Fibroblast of lung (primary cell): ENCODE measurements around the gene NFATC3. TPM values are rescaled to one million over a fixed set of nuclear protein-coding genes. Genes with fewer than 3 reads are reported as not detected.

Source experiments
- DNase-seq, 2 donors: peaks; one replicate each; pipeline versions ENCODE4 v3.0.0 to v3.0.0-alpha.2; 2010; ENCODE audit warnings: low read depth in 2 of 2
- H2AFZ ChIP-seq: 2 replicates; pipeline ENCODE4 v1.5.1; 2012; ENCODE audit warnings: low read length, control low read depth, inconsistent platforms
- H3K27ac ChIP-seq: 2 replicates; pipeline ENCODE4 v1.5.1; 2011; ENCODE audit warnings: low read length, control low read depth; ENCODE audit not compliant: insufficient read depth
- H3K27me3 ChIP-seq: 2 replicates; pipeline ENCODE4 v1.5.1; 2011; ENCODE audit warnings: mild to moderate bottlenecking, low read length; ENCODE audit not compliant: control insufficient read depth, insufficient read depth
- H3K36me3 ChIP-seq: 2 replicates; pipeline ENCODE4 v1.5.1; 2011; ENCODE audit warnings: low read length; ENCODE audit not compliant: control insufficient read depth, insufficient read depth
- H3K4me1 ChIP-seq: 2 replicates; pipeline ENCODE4 v1.5.1; 2011; ENCODE audit warnings: low read length; ENCODE audit not compliant: control insufficient read depth, insufficient read depth; ENCODE audit errors: extremely low read depth
- H3K4me2 ChIP-seq: 2 replicates; pipeline ENCODE4 v1.5.1; 2011; ENCODE audit warnings: low read length, control low read depth; ENCODE audit not compliant: insufficient read depth; ENCODE audit errors: extremely low read depth
- H3K4me3 ChIP-seq, 4 experiments: fragments of 200-600 bp in 1 of 4; sonication (generic) in 1 of 4; replicated peaks in 1 of 4; 2 replicates each; pipeline ENCODE4 v1.5.1; 2011 to 2016; ENCODE audit warnings: low read length in 4 of 4, low read depth in 3 of 4, mild to moderate bottlenecking in 3 of 4, control low read depth in 2 of 4, inconsistent platforms in 1 of 4, mixed read lengths in 1 of 4; ENCODE audit not compliant: insufficient read depth in 1 of 4; ENCODE audit errors: control extremely low read depth in 1 of 4
- H3K79me2 ChIP-seq: 2 replicates; pipeline ENCODE4 v1.5.1; 2012; ENCODE audit warnings: mild to moderate bottlenecking, low read length, inconsistent platforms; ENCODE audit not compliant: control insufficient read depth, insufficient read depth
- H3K9ac ChIP-seq: 2 replicates; pipeline ENCODE4 v1.5.1; 2011; ENCODE audit warnings: mild to moderate bottlenecking, low read length, control low read depth; ENCODE audit not compliant: insufficient read depth
- H3K9me3 ChIP-seq: 2 replicates; pipeline ENCODE4 v1.5.1; 2012; ENCODE audit warnings: low read depth, low read length; ENCODE audit not compliant: control insufficient read depth, insufficient read depth
- H4K20me1 ChIP-seq: 2 replicates; pipeline ENCODE4 v1.5.1; 2011; ENCODE audit warnings: low read length; ENCODE audit not compliant: control insufficient read depth, insufficient read depth; ENCODE audit errors: extremely low read depth
- CTCF ChIP-seq, 2 donors: IDR thresholded peaks in 1 of 2; conservative IDR thresholded peaks in 1 of 2; 1 replicate in 1 of 2; 2 replicates in 1 of 2; pipeline ENCODE4 v1.5.1; 2011 to 2012; ENCODE audit warnings: low read length in 2 of 2, control low read depth in 1 of 2, inconsistent platforms in 1 of 2, low read depth in 1 of 2, mild to moderate bottlenecking in 1 of 2
- EZH2 ChIP-seq: IDR thresholded peaks from 2 replicates; pipeline ENCODE4 v1.5.1; 2012; ENCODE audit warnings: low read length, control low read depth, mild to moderate bottlenecking; ENCODE audit errors: missing control alignments
- polyA plus RNA-seq, 2 donors: library from polyadenylated mRNA; depleted of rRNA in 1 of 2; stranded (reverse) in 1 of 2; unstranded in 1 of 2; fragments of >200 nt; gene quantifications; 2 replicates each; pipeline ENCODE4 v1.2.1, GENCODE V29; 2011 to 2012; ENCODE audit warnings: missing spikeins in 1 of 2
- total RNA-seq: library from RNA; depleted of rRNA; stranded (reverse); fragments of >200 nt; gene quantifications from 2 replicates; pipeline ENCODE4 v1.2.1, GENCODE V29; 2014

NFATC3 gene
- total and polyA plus RNA-seq, 2 donors (not counting 1 experiment from before 2014, with no cell fraction given): 9.6 to 10.6 TPM

DNA sequence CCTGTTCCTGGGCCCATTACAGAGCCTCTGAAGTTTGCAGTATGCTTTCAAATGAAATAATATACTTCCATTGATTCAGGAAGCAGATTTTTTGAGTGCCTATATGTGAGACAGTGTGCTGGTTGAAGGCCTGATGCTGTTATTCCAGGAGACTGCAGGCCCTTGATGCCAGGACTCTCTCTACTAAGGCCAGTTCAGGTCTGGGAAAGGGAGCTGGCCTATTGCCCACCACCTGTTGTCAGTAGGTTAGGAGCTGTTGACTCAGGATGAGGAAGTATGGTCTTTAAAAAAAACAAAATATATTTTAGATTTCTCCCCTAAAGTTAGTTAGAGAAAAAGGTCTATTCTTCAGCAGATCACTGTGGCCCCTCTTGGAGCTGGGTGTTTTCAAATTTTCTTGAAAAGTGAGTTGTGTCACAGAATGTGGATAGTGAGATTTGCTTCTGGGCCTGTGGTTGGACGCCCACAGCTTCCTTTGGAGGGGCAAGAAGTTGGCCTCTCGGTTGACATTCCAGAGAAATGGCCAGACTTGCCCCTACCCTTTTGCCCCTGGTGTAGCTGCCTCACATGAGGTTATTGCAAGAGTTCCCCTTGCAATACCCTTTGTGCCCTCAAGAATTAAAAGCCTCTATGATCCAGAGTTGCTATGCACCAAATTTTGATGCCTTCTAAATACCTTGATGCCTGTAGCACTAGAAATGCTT is 142.8 kb downstream of the NFATC3 start:
- no peak overlapping the region for H3K4me3 ChIP-seq
- H3K9ac ChIP-seq: no peak overlapping the region
- no peaks in the 10 kb centered on the region for H3K79me2 ChIP-seq
- H3K27me3 ChIP-seq: no peaks in the 10 kb centered on the region
- no peak overlapping the region for H3K4me2 ChIP-seq
- DNase-seq: no peak
- H3K4me1 ChIP-seq: peaks cover 3% of the 10 kb centered on the region
- peaks cover 2% of the 10 kb centered on the region for H3K36me3 ChIP-seq
- no peak for TF ChIP-seq CTCF (conservative IDR thresholded peaks at IDR 0.05 in 1 of 2, IDR thresholded peaks at IDR 0.05 in 1 of 2; ENCODE audit: low read depth in 1 of 2, low read length in 2 of 2)
- TF ChIP-seq EZH2: no peak
- H4K20me1 ChIP-seq: no peaks in the 10 kb centered on the region
- no peaks in the 10 kb centered on the region for H3K9me3 ChIP-seq
- H3K27ac ChIP-seq: no peak overlapping the region
- H2AFZ ChIP-seq: no peak overlapping the region

GRCh38 chr16:68228652-68229051 is 143.5 kb downstream of the NFATC3 start:
- Histone ChIP-seq H3K4me2 (no peak overlapping the region), H3K27ac (no peak overlapping the region), H3K27me3 (no peaks in the 10 kb centered on the region), H3K9ac (no peak overlapping the region), H3K36me3 (peaks cover 2% of the 10 kb centered on the region), H3K79me2 (no peaks in the 10 kb centered on the region), H2AFZ (no peak overlapping the region), H4K20me1 (no peaks in the 10 kb centered on the region), H3K4me3 (no peak overlapping the region), H3K4me1 (peaks cover 3% of the 10 kb centered on the region), H3K9me3 (no peaks in the 10 kb centered on the region)
- no peak for DNase-seq
- TF ChIP-seq EZH2 (no peak), CTCF (conservative IDR thresholded peaks at IDR 0.05 in 1 of 2, IDR thresholded peaks at IDR 0.05 in 1 of 2; ENCODE audit: low read depth in 1 of 2, low read length in 2 of 2) (no peak)

DNA sequence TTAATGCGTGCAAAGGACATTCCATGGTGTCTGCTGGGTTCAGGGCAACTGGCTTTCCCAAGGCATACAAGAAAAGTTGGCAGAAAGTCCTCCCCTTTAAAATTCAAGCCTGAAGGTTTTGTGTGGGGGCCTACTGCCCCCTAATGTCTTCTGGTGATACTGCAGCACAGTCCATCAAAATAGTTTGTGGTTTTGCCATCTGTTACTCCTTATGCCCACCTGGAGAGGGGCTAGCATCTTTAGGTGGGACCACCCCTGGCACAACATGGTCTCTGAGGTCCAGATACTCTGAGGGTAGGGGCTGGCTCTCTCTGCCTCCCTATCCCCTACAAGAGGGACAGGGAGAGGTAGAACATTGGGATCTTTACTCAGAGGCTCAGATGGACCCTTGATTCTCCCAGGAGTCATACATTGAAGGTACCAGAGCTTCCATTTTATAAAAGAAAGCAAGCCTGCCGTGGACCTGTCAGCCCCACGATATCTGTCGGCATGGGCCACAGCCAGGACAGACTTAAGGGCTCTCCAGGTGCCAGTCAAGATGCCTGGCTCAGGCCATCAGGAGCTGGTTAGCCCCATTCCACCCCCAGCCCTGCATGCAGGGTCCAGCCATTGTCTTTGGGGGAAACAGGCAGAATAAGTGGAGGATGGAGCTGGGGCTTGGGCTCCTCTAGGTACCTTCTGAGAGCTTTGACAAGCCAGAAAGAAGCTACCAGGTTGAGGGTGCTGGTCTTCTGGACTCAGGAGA is 144.4 kb downstream of the NFATC3 start:
- DNase-seq: peak; percentile 49 to 75
- Histone ChIP-seq H3K79me2 (no peaks in the 10 kb centered on the region), H3K4me3 (no peak overlapping the region), H4K20me1 (no peaks in the 10 kb centered on the region), H3K9me3 (no peaks in the 10 kb centered on the region), H2AFZ (no peak overlapping the region), H3K27me3 (no peaks in the 10 kb centered on the region), H3K9ac (no peak overlapping the region), H3K4me1 (peaks cover 3% of the 10 kb centered on the region), H3K27ac (no peak overlapping the region), H3K4me2 (no peak overlapping the region), H3K36me3 (peaks cover 2% of the 10 kb centered on the region)
- TF ChIP-seq CTCF (conservative IDR thresholded peaks at IDR 0.05 in 1 of 2, IDR thresholded peaks at IDR 0.05 in 1 of 2; ENCODE audit: low read depth in 1 of 2, low read length in 2 of 2): peak; percentile 90 to 94
- TF ChIP-seq EZH2: no peak
